Stimulated activated naive CD4-positive, alpha-beta T cell (primary cell): Measurements from ENCODE around the gene PARK7.

Experiments used
- DNase-seq, 6 experiments: peaks; one replicate each; lab custom pipeline; 2025; lab: John Stamatoyannopoulos, UW

The PARK7 gene

DNA sequence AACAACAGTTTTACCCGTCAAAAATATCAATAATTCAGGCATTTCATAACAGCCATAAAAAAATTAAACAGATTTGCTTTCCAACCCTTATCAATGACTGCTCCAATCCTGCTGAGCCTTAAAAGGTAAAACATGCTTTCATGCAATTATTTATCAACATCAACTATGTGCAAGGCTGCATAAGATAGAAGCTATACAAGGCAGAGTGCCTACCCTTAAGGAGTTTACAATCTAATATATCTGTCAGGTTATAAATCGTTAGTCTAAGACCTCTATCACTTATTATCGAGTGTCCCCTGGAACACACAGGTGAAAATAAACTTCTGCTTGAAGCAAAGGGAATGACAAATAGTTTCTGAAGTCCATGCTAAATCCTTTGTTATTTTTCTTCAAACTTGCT, 62.8 kb downstream of the PARK7 start:
- DNase-seq: no peak

DNA sequence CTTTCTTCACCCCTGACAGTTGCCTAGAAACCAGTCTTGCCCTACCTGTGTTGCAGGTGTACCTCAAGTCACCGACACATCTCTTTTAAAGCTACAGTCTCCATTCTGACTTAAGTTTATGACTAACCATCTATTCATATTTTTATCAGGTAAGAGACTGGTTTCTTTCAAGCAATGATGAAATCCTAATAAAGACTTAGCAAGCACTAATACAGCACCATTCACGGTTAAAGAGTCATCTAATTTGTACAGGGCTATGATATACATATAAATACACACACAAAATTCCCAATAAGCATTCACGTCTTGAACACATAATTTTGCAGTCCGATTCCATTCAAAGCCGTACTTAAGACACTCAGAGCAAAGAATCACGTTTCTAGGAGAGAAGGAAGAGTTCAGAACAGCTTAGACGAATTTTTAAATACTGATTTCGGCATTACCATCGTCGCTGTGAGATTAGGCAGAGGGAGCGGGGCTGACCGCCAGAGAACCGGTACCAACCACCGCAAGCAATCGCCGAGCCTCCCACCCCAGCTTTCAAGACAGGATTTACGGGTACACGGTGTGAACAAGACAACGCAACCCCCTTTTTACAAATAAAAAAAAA, 63.7 kb downstream of the PARK7 start:
- DNase-seq: peak in 1 of 6 experiments; percentile 15

GRCh38 chr1:8025671-8026144, 64.2 kb downstream of the PARK7 start:
- DNase-seq: peak in 1 of 6 experiments; percentile 40

DNA sequence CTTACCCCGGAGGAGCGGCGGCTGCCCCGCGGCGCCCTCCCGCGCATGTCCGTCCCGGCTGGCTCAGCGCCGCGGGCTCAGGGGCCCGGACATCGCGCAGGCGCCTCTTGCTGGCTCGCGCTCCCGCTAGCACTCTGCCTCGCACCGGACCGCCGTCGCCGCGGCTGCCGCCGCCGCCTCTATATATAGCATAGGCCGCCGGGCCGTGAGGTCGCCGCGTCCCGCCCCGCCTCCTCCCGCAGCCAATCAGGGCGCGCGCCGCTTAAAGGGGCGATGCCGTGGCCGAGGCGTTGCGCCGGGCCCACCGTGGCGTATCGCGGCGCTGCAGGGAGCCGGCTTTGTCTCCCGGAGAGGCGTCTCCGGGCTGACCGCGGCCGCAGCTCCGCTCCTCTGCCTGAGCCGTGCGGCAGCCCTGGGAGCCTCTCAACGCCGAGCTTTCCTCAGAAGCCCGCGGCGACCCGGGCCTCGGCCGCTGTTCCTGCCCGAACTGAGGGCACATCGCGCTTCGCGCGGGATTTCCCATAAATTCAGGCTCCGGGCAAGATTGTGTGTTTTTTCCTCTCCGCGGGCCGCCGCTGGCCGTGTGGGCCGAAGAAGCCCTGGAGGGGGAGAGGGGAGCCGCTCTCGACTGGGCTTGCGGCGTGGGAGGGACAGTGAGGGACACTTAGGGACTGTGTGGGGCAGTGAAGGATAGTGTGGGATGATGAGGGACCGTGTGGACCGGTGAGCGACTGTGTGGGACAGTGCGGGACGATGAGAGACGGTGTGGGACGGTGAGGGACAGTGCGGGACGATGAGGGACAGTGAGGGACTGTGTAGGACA, 64.9 kb downstream of the PARK7 start, which contains the start of gene ERRFI1:
Gene ERRFI1 (minus strand): TSS at position 157 of the 823 bp plus-strand sequence. CDS start 10,690 bp downstream, outside the sequence.
- DNase-seq: peak; percentile 59 to 83 (median 78)

GRCh38 chr1:8026976-8027747, 65.7 kb downstream of the PARK7 start:
- no peak for DNase-seq

DNA sequence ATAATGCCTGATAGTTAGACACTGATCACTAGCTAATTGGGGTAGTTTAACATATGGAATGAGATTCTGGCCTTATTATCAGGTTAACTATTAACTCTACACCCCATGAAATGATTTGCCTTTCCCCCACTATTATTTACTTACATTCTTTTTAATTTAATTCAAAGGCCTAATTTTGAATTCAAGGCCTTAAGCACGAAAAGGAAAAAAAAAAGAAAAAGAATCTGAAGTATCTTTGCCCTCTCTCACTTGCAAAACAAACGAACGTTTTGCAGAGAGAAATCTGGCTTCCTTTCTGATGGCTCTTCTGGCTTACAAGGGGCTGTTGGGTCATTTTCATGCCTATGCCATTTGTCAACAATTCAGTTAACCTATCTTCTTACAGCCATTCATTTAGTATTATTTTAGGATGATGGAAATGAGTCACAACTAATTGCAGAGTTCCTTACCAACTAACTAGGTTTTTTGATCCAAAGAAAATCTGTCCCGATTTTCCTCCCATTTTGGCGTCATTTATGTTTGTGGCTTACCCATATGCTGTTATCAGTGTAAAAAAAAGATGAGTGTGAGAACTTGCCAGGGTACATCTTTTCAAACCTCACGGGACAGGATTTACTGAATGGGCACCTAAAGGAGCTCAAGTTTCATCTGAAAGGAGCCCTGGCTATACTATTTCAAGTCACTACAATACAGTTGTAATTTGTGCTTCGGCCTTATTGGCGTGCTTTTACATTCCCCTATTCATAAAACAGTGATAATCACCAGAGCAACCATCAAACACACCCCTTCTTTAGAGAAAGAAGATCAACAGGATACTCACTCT, 66.4 kb downstream of the PARK7 start:
- DNase-seq: no peak

DNA sequence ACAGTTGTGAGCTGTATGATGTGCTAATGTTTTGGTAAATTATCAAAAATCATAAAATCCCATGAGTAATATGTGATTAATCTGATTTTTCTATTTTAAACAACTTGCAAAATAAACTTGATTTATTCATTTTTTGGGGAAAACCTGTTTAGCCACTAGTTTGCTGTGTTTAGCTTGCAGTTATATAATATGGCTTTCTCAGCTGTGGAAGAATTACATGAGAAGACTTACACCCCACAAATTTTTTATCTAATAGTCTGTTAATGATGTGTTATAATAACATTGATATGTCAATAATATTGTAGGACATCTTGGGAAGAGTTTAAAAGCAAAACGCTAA, 67.0 kb downstream of the PARK7 start:
- no peak for DNase-seq

DNA sequence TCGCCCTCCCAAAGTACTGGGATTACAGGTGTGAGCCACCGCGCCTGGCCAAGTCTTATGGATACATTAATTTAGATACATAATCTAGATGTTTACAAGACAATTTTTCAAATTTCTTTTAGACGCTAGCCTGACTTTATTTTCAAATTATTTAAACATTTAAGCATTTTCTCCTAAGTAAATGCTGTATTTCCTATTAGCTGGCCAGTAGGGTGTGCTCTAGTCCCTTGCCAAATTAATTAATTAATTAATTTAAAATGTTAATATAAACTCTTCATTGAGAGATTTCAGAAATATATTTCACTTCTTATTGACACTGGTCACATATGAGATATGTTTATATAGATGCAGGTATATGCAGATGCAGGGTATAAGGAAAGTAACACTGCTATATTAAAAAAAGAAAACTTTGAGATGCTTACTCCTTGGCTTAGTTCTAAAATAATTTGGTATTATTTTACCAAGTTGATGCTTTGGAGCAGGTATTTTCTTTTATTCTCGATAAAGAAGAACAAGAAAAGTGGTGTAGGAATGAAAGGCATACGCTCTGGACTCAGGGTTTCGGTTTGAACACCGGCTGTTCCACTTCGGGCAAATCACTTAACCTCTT, 69.8 kb downstream of the PARK7 start:
- DNase-seq: peak in 4 of 6 experiments; percentile 2 to 50 (median 28)

- no peak for DNase-seq
These were observed 70.9 kb downstream of the PARK7 start for GRCh38 chr1:8032366-8032910.

- no peak for DNase-seq
These were observed 71.8 kb downstream of the PARK7 start for GRCh38 chr1:8033322-8033721.
